PFSK-1 (cell line): Measurements from ENCODE around the gene ARFGEF2.

Source experiments
- FOXP2 ChIP-seq: optimal IDR thresholded peaks from 2 replicates; pipeline ENCODE3; 2011; ENCODE audit warnings: borderline replicate concordance, control low read depth, inconsistent platforms; ENCODE audit not compliant: insufficient read depth; ENCODE audit errors: extremely low read length, extremely low read depth
- POLR2AphosphoS5 ChIP-seq: IDR thresholded peaks from 2 replicates; pipeline ENCODE4 v1.6.1; 2012; ENCODE audit warnings: low read depth, mild to moderate bottlenecking, control low read depth, low read length, moderate library complexity
- SIN3A ChIP-seq: IDR thresholded peaks from 2 replicates; pipeline ENCODE4 v1.6.1; 2012; ENCODE audit warnings: mild to moderate bottlenecking, low read length, moderate library complexity, borderline replicate concordance; ENCODE audit not compliant: insufficient read depth
- TAF1 ChIP-seq: IDR thresholded peaks from 2 replicates; pipeline ENCODE4 v1.6.1; 2012; ENCODE audit warnings: low read length, control low read depth, borderline replicate concordance; ENCODE audit not compliant: insufficient read depth
- TF ChIP-seq, protein P1 (sequence below), 2 experiments: IDR thresholded peaks; 2 replicates each; pipeline versions ENCODE4 v1.6.1 to v1.8.0; 2011 to 2012; ENCODE audit warnings: low read depth in 2 of 2, low read length in 2 of 2, control low read depth in 1 of 2, inconsistent platforms in 1 of 2, mild to moderate bottlenecking in 1 of 2, moderate library complexity in 1 of 2; ENCODE audit not compliant: insufficient read depth in 1 of 2

Gene ARFGEF2

DNA sequence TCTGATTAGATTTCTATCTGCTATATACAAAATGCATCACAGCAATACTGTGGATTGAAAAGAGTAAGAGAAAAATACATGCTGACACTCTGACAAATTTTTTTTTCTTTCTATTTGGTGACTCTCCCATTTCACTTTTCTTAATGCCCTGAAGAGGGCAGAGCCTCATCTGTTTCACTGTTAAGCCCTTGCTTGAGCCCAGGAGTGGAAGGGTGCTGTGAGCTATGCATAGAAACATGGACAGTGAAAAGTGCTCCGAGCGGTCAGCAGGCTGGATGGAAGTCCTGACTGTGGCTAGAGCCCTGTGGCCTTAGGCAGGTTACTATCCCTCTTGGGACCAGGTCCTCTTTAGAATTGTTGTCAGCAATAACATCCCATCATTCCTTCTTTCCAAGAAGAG is 107.2 kb downstream of the ARFGEF2 start:
- TF ChIP-seq TAF1: no peak
- TF ChIP-seq, protein P1, sequence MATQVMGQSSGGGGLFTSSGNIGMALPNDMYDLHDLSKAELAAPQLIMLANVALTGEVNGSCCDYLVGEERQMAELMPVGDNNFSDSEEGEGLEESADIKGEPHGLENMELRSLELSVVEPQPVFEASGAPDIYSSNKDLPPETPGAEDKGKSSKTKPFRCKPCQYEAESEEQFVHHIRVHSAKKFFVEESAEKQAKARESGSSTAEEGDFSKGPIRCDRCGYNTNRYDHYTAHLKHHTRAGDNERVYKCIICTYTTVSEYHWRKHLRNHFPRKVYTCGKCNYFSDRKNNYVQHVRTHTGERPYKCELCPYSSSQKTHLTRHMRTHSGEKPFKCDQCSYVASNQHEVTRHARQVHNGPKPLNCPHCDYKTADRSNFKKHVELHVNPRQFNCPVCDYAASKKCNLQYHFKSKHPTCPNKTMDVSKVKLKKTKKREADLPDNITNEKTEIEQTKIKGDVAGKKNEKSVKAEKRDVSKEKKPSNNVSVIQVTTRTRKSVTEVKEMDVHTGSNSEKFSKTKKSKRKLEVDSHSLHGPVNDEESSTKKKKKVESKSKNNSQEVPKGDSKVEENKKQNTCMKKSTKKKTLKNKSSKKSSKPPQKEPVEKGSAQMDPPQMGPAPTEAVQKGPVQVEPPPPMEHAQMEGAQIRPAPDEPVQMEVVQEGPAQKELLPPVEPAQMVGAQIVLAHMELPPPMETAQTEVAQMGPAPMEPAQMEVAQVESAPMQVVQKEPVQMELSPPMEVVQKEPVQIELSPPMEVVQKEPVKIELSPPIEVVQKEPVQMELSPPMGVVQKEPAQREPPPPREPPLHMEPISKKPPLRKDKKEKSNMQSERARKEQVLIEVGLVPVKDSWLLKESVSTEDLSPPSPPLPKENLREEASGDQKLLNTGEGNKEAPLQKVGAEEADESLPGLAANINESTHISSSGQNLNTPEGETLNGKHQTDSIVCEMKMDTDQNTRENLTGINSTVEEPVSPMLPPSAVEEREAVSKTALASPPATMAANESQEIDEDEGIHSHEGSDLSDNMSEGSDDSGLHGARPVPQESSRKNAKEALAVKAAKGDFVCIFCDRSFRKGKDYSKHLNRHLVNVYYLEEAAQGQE (IDR thresholded peaks at IDR 0.05; ENCODE audit: insufficient read depth in 1 of 2, low read depth in 2 of 2, low read length in 2 of 2): no peak
- no peak for TF ChIP-seq FOXP2
- TF ChIP-seq POLR2AphosphoS5: no peak
- TF ChIP-seq SIN3A: no peak

DNA sequence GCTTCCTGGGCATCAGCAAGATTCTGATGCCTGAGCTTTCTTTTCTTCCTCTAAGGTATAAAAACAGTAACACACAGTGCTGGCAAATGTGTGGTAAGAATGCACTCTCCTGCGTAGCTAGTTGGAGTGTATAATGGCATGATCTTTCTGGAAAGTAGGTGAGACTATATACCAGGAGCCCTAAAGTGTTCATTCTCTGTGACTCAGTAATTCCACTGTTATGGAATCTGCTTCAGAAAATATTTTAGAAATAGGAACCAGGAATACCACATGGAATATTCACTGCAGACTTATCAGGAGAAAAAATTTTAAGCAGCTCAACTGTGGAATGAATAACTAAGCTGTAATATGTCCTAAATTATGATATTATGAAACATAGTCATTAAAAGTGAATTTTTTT is 107.7 kb downstream of the ARFGEF2 start:
- TF ChIP-seq, protein P1 (IDR thresholded peaks at IDR 0.05; ENCODE audit: insufficient read depth in 1 of 2, low read depth in 2 of 2, low read length in 2 of 2): no peak
- no peak for TF ChIP-seq POLR2AphosphoS5
- TF ChIP-seq TAF1: no peak
- TF ChIP-seq FOXP2: no peak
- no peak for TF ChIP-seq SIN3A

DNA sequence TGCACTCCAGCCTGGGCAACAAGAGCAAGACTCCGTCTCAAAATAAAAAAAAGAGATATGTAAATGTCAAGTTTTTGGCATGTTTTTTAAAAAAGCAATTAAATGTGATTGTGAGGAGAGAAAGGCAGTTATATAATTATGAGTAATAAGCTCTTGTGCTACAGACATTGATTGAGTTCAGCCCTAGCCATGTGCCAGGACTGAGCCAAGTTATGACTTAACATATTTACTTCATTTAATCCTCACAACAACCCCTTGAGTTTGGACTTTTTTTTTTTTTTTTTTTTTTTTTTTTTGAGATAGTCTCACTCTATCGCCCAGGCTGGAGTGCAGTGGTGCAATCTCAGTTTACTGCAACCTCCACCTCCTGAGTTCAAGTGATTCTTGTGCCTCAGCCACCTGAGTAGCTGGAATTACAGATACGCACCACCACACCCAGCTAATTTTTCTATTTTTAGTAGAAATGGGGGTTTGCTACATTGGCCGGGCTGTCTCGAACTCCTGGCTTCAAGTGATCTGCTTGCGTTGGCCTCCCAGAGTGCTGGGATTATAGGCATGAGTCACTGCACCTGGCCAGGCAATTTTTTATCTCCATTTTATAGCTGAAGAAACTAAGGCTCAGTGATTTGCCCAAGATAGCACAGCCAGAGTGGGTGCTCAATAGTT is 109.6 kb downstream of the ARFGEF2 start:
- TF ChIP-seq SIN3A: no peak
- no peak for TF ChIP-seq FOXP2
- no peak for TF ChIP-seq POLR2AphosphoS5
- no peak for TF ChIP-seq TAF1
- TF ChIP-seq, protein P1 (IDR thresholded peaks at IDR 0.05; ENCODE audit: insufficient read depth in 1 of 2, low read depth in 2 of 2, low read length in 2 of 2): no peak

DNA sequence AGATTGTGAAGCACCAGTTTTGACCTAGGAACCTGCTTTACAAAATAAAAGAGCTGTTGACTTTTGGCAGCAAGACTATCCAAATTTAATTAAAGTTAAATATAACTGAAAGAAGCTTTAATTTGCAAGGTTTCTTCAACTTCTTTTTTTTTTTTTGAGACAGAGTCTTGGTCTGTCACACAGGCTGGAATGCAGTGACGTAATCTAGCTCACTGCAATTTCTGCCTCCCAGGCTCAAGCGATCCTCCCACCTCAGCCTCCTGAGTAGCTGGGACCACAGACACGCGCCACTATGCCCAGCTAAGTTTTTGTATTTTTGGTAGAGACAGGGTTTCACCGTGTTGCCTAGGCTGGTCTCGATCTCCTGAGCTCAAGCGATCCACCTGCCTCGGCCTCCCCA is 110.9 kb downstream of the ARFGEF2 start:
- TF ChIP-seq FOXP2 (no peak), POLR2AphosphoS5 (no peak)
- TF ChIP-seq, protein P1 (IDR thresholded peaks at IDR 0.05; ENCODE audit: insufficient read depth in 1 of 2, low read depth in 2 of 2, low read length in 2 of 2): no peak
